Inferior parietal cortex (tissue), 1 donor: Measurements from ENCODE around the gene IGSF11.
"Not testable (repeated sequence)": the region's sequence is repeated elsewhere in the genome, so short reads cannot be mapped to it uniquely, and the experiment has no call there.

Source experiments
- DNase-seq: peaks from one replicate; pipeline ENCODE4 v3.0.0-alpha.2; 2016; ENCODE audit errors: extremely low spot score

IGSF11 gene

GRCh38 chr3:118884748-118885206 is 149.9 kb downstream of the IGSF11 start:
- peak; percentile 87 for DNase-seq

GRCh38 chr3:118882353-118882947 is 152.2 kb downstream of the IGSF11 start:
- peak; percentile 91 for DNase-seq

DNA sequence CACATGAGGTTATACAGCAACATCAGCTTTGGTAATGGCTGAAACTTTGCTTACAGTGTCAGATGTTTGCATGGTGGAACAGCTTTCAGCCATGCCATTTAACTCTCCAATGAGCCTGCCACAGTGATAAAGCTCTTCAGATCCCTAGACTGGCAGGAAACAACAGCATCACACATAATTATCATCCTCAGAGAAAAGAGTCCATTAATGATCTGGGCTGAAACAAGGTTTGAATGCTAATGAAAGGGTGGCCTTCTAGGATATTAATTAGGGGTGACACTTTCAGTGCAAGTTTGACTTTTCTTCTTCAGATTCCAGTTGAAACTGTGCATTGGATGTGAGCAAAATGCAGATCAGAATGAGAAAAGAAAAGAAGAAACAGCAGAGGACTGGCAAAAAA is 166.6 kb downstream of the IGSF11 start:
- DNase-seq = no peak

DNA sequence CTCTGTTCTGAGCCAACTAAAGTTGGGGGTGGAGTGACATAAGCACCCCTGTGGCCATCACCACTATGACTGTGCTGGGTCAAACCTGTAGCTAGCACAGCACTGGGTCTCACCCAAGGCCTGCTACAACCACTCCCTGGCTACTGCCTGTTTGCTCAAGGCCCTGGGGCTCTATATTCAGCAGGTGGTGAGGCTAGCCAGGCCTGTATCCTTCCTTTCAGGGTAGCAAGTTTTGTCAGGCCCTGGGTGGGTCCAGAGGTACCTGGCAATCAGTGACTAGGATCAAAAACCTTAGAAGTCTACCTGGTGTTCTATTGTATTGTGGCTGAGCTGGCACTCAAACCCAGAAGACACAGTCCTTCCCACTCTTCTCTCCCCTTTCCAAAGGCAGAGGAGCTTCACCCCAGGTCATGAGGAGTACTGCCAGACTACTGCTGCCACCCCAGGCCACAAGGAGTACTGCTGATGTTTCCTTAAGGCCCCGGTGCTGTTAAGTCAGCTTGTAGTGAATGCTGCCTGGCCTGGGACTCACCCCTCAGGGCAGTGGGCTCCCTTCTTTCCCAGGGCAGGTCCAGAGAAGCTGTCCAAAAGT is 170.8 kb downstream of the IGSF11 start:
- DNase-seq = no peak

GRCh38 chr3:118859950-118860349 is 174.7 kb downstream of the IGSF11 start:
- no peak for DNase-seq

- DNase-seq = not testable (repeated sequence)
Measured at GRCh38 chr3:118851466-118852193, 183.0 kb downstream of the IGSF11 start.

DNA sequence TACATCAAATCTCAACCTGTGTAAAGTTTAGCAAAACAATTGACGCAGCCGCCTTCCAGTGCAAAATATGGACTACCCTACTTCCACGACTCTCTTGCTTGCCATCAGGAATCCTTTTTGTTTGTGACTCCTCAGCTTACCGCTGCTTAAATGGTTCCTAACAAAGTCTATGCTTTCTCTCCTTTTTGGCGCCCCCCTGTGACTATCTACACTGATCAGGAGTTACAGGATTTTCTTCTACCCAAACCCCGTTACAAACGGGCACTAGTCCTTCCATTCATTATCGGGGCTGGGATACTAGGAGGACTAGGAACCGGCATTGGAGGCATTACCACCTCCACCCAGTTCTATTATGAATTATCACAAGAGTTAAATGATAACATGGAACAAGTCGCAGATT is 184.0 kb downstream of the IGSF11 start:
- DNase-seq = no peak
